CD4-positive, alpha-beta T cell treated with Interleukin-6 for 4 hours (primary cell): Measurements from ENCODE around the gene IPO11.

Experiments
- DNase-seq: peaks from one replicate; pipeline ENCODE4 v3.0.0-alpha.2; 2020; ENCODE audit warnings: mixed read lengths

Gene IPO11

GRCh38 chr5:62575066-62575465, 162.5 kb downstream of the IPO11 start:
- no peak for DNase-seq

GRCh38 chr5:62575489-62575888, 162.9 kb downstream of the IPO11 start:
- DNase-seq, result no peak

GRCh38 chr5:62576570-62577170, 164.1 kb downstream of the IPO11 start:
- no peak for DNase-seq

- DNase-seq, result no peak
Observed at GRCh38 chr5:62577488-62577887, 164.9 kb downstream of the IPO11 start.

GRCh38 chr5:62578540-62578939, 166.0 kb downstream of the IPO11 start, which contains the start of gene LRRC70:
Gene LRRC70 (plus strand): TSS chr5:62578819. CDS start chr5:62579439, 620 bp downstream.
- DNase-seq, result no peak

- no peak for DNase-seq
Observed at GRCh38 chr5:62579761-62580160, 167.2 kb downstream of the IPO11 start.

- DNase-seq, result no peak
Observed at GRCh38 chr5:62581836-62582597, 169.5 kb downstream of the IPO11 start.

- DNase-seq, result no peak
Observed at GRCh38 chr5:62584391-62584790, 171.8 kb downstream of the IPO11 start.

GRCh38 chr5:62585306-62585705, 172.7 kb downstream of the IPO11 start:
- DNase-seq, result no peak

GRCh38 chr5:62585751-62586150, 173.2 kb downstream of the IPO11 start:
- no peak for DNase-seq

GRCh38 chr5:62587737-62588136, 175.2 kb downstream of the IPO11 start:
- DNase-seq, result no peak

- DNase-seq, result no peak
Observed at GRCh38 chr5:62588668-62589067, 176.1 kb downstream of the IPO11 start.

GRCh38 chr5:62589504-62589903, 176.9 kb downstream of the IPO11 start:
- no peak for DNase-seq

GRCh38 chr5:62590387-62590786, 177.8 kb downstream of the IPO11 start:
- no peak for DNase-seq

GRCh38 chr5:62592558-62592957, 180.0 kb downstream of the IPO11 start:
- no peak for DNase-seq

GRCh38 chr5:62593331-62593730, 180.8 kb downstream of the IPO11 start:
- DNase-seq, result no peak

- DNase-seq, result no peak
Observed at GRCh38 chr5:62594364-62594984, 181.9 kb downstream of the IPO11 start.

- DNase-seq, result no peak
Observed at GRCh38 chr5:62596096-62596495, 183.5 kb downstream of the IPO11 start.

- no peak for DNase-seq
Observed at GRCh38 chr5:62596691-62597090, 184.1 kb downstream of the IPO11 start.

- no peak for DNase-seq
Observed at GRCh38 chr5:62597314-62597713, 184.8 kb downstream of the IPO11 start.

- no peak for DNase-seq
Observed at GRCh38 chr5:62600560-62601252, 188.1 kb downstream of the IPO11 start.

GRCh38 chr5:62603934-62604333, 191.4 kb downstream of the IPO11 start:
- DNase-seq, result no peak

GRCh38 chr5:62605638-62606037, 193.1 kb downstream of the IPO11 start:
- no peak for DNase-seq

GRCh38 chr5:62606878-62607277, 194.3 kb downstream of the IPO11 start:
- no peak for DNase-seq
